A549 treated with CpdA at 1 μM for 4 hours (cell line): ENCODE results near the gene MTRF1. TPM values are rescaled to one million over a fixed set of nuclear protein-coding genes. Genes with fewer than 3 reads are reported as not detected.

Experiments used
- total RNA-seq: library from RNA; stranded (reverse); fragments of 200-300 nt; extraction: Qiagen RNA extraction; gene quantifications from 5 replicates; pipeline ENCODE4 v1.2.3, GENCODE V29; 2022; ENCODE audit warnings: low read depth

Gene MTRF1, protein sequence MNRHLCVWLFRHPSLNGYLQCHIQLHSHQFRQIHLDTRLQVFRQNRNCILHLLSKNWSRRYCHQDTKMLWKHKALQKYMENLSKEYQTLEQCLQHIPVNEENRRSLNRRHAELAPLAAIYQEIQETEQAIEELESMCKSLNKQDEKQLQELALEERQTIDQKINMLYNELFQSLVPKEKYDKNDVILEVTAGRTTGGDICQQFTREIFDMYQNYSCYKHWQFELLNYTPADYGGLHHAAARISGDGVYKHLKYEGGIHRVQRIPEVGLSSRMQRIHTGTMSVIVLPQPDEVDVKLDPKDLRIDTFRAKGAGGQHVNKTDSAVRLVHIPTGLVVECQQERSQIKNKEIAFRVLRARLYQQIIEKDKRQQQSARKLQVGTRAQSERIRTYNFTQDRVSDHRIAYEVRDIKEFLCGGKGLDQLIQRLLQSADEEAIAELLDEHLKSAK
- total RNA-seq = 4.6 to 8.0 TPM (median 6.8 TPM) in 5 replicates

DNA sequence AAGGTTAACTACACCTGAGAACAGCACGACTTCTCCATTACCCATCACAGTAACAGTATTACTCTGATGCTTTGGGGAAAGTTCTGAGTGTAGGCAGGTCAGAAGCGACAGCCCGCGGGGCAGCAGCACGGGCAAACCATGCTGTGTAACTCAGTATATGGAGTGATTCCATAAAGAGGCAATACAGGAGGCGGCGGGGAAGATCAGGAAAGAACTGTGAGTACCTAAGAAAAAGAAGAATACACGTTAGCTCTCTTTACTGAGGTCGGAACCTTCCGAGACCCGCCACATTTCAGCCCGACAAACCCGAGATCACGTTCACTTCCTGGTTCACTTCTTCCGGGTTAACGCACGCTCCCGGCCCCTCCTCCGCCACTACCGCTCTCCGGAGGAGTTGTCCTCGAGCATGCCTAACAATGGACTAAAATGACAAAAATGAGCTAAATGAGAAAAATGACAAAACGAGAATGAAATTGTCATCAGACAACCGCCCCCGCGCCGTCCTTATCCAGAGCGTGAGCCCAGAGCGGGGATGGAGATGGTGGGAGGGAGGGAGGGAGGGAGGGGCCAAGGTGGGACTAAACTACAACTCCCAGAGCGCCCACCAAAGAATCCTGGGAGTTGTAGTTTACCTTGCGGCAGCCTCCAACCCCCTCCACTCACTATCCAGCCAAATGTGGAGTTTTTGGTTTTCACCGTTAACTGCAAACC, at the start of gene MTRF1:
TSS of gene MTRF1 (minus strand) at position 316 of the 711 bp plus-strand sequence. CDS start 2,669 bp downstream, outside the sequence.

GRCh38 chr13:41310963-41311405, 47.6 kb upstream of the MTRF1 start, which contains the start of gene NAA16:
TSS of gene NAA16 (plus strand) at chr13:41311267. CDS start at chr13:41311529, 262 bp downstream.

DNA sequence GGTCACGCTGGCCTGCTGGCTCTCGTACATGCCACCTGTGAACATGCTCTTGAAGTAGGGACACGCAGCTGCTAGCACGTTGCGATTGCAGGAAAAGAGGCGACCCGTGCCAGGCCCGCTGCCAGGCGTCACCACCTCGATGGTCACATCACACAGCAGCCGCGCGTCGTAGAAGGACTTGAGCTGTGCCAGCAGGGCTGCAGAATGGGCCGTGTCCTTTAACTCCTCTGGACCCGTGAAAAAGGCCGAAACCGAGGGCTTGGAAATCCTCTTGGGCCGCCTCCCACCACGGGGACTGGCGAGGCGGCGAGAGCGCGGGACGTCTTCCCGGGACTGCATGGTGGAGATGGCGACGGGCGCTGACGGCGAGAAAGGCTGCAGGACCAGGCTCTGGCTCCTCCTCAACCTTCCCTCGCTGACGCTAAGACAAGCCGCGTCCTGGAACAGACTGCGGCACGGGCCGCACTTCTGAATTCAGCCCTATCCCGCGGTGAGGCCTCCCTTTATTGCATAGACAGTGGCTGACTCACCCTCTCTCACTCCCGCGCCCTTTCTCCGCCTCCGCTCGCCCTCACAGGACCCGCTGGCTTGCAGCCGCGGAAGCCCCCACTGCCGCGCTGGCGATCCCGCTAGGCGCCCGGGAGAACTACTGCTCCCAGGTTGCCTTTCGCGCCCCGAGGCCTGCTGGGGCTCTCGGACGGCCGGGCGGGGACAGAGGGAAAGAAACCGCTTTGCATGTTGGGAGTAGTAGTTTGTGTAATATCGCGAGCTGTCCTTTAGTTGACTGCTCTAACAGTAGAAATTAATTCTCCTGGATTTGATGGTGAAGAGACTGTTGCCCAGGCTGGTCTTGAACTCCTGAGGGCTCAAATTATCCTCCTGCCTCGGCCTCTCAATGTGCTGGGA, 69.2 kb downstream of the MTRF1 start, which contains the start of gene KBTBD7:
TSS of gene KBTBD7 (minus strand) at position 651 of the 906 bp plus-strand sequence. CDS start at position 339, 312 bp downstream.

Other genes with a start within 250 kb of the MTRF1 start
- gene ELF1, start 244.3 kb downstream of the MTRF1 start, total RNA-seq = 21.6 to 30.1 TPM (median 27.3 TPM) in 5 replicates
- gene WBP4, start 202.1 kb downstream of the MTRF1 start, total RNA-seq = 6.7 to 9.6 TPM (median 7.5 TPM) in 5 replicates
- 4.6 to 5.6 TPM (median 5.1 TPM) in 5 replicates for gene KBTBD6, start 130.8 kb downstream of the MTRF1 start, total RNA-seq
- 2.2 to 2.8 TPM (median 2.5 TPM) in 5 replicates for gene KBTBD7, start 69.0 kb downstream of the MTRF1 start, total RNA-seq
- gene NAA16, start 47.7 kb upstream of the MTRF1 start, total RNA-seq = 9.2 to 10.9 TPM (median 9.7 TPM) in 5 replicates
- 0.61 to 1.2 TPM (median 1.0 TPM) in 5 replicates for gene RGCC, start 194.0 kb upstream of the MTRF1 start, total RNA-seq